ENCODE measurements around the gene TRPV5.
A peak's percentile ranks its signal among the peaks of the same experiment; 100 is the strongest.

TRPV5 gene

DNA sequence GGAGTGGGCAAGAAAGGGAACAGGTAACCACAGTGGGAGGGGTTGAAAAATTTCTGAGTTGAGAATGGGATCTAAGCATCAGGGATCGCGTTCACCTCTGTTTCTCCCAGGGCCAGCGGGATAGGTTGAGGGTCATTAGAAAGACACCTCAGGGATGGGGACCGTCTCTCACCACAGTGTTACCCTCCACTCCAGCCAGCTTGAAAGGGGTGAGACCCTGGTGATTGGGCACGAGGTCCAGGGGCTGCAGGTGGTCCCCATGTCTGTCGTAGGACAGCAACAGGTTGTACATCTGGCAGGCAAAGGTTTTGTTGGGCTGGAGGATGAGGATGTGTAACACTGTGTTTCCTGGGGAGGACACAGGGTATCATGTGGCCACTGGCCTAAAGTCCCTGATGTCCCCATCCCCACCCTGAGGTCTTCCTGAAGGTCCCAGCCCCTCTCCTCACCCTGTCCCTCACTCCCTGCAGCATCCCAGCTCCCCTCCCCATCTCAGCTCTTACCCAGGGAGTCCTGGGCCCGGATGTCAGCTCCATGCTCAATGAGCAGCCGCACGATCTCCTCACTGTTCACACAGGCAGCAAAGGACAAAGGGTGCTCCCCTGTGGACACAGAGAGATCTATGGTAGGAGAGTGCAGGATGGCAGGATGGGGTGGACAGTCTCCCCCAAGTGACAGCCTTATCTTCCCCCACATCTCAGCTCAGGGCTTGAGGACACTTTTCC lies 57.1 kb downstream of the TRPV5 start:
- FAIRE-seq, result no peak
- no peak for DNase-seq (ENCODE audit: insufficient read length, low spot score)

DNA sequence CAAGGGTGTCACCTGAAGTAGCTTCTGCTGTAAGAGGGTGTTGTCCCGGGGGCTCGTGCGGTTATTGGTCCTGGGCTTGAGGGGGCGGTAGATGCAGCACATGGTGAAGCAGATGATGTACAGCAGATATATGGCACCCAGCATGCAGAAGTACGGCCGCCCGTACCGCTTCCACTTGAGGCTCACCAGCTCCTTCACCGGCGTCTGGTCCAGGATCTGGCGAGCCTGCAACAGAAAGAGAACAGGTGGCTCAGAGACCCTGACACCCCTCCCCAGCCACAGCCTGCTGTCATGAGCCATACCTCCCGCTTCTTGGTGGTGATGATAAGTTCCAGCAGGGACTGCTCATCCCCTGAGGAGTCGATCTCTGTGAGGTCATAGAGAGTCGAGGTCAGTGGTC lies 58.1 kb downstream of the TRPV5 start:
- TF ChIP-seq, protein P1, sequence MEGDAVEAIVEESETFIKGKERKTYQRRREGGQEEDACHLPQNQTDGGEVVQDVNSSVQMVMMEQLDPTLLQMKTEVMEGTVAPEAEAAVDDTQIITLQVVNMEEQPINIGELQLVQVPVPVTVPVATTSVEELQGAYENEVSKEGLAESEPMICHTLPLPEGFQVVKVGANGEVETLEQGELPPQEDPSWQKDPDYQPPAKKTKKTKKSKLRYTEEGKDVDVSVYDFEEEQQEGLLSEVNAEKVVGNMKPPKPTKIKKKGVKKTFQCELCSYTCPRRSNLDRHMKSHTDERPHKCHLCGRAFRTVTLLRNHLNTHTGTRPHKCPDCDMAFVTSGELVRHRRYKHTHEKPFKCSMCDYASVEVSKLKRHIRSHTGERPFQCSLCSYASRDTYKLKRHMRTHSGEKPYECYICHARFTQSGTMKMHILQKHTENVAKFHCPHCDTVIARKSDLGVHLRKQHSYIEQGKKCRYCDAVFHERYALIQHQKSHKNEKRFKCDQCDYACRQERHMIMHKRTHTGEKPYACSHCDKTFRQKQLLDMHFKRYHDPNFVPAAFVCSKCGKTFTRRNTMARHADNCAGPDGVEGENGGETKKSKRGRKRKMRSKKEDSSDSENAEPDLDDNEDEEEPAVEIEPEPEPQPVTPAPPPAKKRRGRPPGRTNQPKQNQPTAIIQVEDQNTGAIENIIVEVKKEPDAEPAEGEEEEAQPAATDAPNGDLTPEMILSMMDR (IDR thresholded peaks at IDR 0.05; ENCODE audit: insufficient read depth, missing control alignments), result no peak
- FAIRE-seq, result no peak

More for the DNA sequence above, 57.1 kb downstream of the TRPV5 start:
- TF ChIP-seq, protein P1 (IDR thresholded peaks at IDR 0.05; ENCODE audit: insufficient read depth, missing control alignments), result no peak

DNA sequence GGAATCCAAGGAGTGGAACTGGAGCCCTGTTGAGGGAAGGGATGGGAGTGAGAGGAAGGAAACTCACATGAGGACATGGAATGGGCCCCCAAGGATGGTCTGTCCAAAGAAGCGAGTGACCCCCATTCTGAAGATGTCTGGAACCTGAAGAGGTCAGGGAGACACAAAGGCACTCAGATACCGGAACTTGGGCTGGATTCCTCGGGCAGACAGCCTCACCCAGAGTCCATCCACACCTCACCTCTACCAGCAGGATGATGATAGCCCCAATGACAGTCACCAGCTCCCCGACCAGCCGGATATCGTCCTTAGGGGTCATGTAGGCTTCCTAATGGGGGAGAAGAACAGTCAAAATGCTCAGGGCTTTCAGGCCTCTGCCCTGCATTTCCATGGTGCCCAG lies 58.7 kb downstream of the TRPV5 start:
- TF ChIP-seq, protein P1 (IDR thresholded peaks at IDR 0.05; ENCODE audit: insufficient read depth, missing control alignments), result no peak
- no peak for FAIRE-seq
- DNase-seq (ENCODE audit: insufficient read length, low spot score), result no peak

More for the DNA sequence above, 58.1 kb downstream of the TRPV5 start:
- no peak for DNase-seq (ENCODE audit: insufficient read length, low spot score)

DNA sequence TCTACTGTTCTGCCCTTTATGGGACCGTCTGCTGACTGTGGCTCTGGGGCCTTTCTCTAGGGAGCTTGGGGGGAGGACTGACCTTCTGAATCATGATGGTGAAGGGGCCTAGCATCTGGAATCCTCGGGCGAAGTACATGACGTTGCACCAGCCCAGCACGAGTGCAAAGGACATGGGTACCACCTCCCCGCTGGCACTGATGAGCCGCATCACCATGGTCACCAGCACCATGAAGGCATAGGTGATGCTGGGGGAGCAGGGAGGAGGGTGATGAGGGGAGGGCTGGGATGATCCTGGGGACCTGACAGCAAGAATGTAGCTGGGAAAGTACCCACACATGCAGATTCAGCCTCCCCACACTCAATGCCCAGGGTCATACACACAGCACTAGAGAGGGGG lies 59.1 kb downstream of the TRPV5 start:
- TF ChIP-seq, protein P1 (IDR thresholded peaks at IDR 0.05; ENCODE audit: insufficient read depth, missing control alignments), result no peak
- DNase-seq (ENCODE audit: insufficient read length, low spot score) (no peak), FAIRE-seq (no peak)

GRCh38 chr7:142873871-142874270 lies 59.7 kb downstream of the TRPV5 start:
- FAIRE-seq (no peak), DNase-seq (ENCODE audit: insufficient read length, low spot score) (no peak)
- TF ChIP-seq, protein P1 (IDR thresholded peaks at IDR 0.05; ENCODE audit: insufficient read depth, missing control alignments), result no peak

GRCh38 chr7:142873281-142873784 lies 60.2 kb downstream of the TRPV5 start:
- TF ChIP-seq, protein P1 (IDR thresholded peaks at IDR 0.05; ENCODE audit: insufficient read depth, missing control alignments), result peak; percentile 29
- no peak for FAIRE-seq
- no peak for DNase-seq (ENCODE audit: insufficient read length, low spot score)

DNA sequence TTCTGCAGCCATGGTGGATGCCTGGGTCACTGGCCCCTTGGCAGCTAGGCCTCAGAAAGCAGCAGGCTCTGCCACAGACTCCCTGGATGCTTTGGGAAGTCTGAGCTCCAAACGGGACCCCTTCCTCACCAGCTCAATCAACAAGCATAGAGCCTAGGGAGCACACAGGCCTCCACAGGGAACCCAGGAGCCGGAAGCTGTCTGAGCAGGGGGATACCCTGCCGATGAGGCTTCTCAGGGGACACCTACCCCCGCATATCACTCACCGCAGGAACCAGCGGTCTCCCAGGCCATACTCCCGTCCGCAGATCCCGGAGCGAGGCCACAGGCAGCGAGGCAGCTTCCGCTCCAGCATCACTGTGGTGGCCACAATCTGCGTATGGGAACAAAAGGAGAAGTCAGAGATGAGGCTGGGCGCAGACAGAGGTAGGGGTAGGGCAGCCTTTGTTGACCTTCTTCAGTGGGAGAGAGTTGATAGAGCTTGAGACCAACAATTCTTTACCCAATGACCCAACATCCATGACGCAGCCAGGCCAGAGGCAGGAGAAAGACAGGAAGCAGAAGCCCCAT lies 61.4 kb downstream of the TRPV5 start:
- TF ChIP-seq, protein P1 (IDR thresholded peaks at IDR 0.05; ENCODE audit: insufficient read depth, missing control alignments), result no peak
- no peak for DNase-seq (ENCODE audit: insufficient read length, low spot score)
- FAIRE-seq, result no peak

Data from D721Med (cell line).